ENCODE results near the gene DHRS4.
"Not testable (repeated sequence)": the region's sequence is repeated elsewhere in the genome, so short reads cannot be mapped to it uniquely, and the experiment has no call there.

GRCh38 chr14:24001679-24002078, 48.1 kb downstream of the DHRS4 start:
- not testable (repeated sequence) for TF ChIP-seq CTCF, POLR2A, EP300 (IDR thresholded peaks at IDR 0.05)
